ENCODE data around the gene TGM1. TPM values are rescaled to one million over a fixed set of nuclear protein-coding genes. Genes with fewer than 3 reads are reported as not detected.

TGM1 gene
- total RNA-seq, 2 donors from 2014 or later: 0.40 to 3.9 TPM

- DNase-seq: no peak
- no peak overlapping the region for H3K27ac ChIP-seq
- intact Hi-C loops (cut with DNase I): no loop called here
- no peak for TF ChIP-seq CTCF (IDR thresholded peaks at IDR 0.05)
- H3K9ac ChIP-seq (ENCODE audit: low read depth in 2 of 2, low read length in 2 of 2): no peak overlapping the region
- no peaks in the 10 kb centered on the region for H3K27me3 ChIP-seq
- no peaks in the 10 kb centered on the region for H3K36me3 ChIP-seq
- no peaks in the 10 kb centered on the region for H3K4me1 ChIP-seq
- no peak overlapping the region for H3K4me3 ChIP-seq
- no peaks in the 10 kb centered on the region for H3K9me3 ChIP-seq
Measured at GRCh38 chr14:24254630-24255392, 8.2 kb downstream of the TGM1 start.

- DNase-seq: no peak
- H3K9me3 ChIP-seq: no peaks in the 10 kb centered on the region
- TF ChIP-seq CTCF (IDR thresholded peaks at IDR 0.05): no peak
- no peak overlapping the region for H3K4me3 ChIP-seq
- no peaks in the 10 kb centered on the region for H3K36me3 ChIP-seq
- intact Hi-C loops (cut with DNase I): no loop called here
- no peaks in the 10 kb centered on the region for H3K4me1 ChIP-seq
- no peaks in the 10 kb centered on the region for H3K27me3 ChIP-seq
- H3K27ac ChIP-seq: no peak overlapping the region
- no peak overlapping the region for H3K9ac ChIP-seq (ENCODE audit: low read depth in 2 of 2, low read length in 2 of 2)
Measured at GRCh38 chr14:24253936-24254335, 9.0 kb downstream of the TGM1 start.

GRCh38 chr14:24252289-24253124, 10.5 kb downstream of the TGM1 start:
- no peak overlapping the region for H3K4me3 ChIP-seq
- intact Hi-C loops (cut with DNase I): no loop called here

GRCh38 chr14:24251880-24252288, 11.1 kb downstream of the TGM1 start:
- H3K36me3 ChIP-seq: no peaks in the 10 kb centered on the region
- intact Hi-C loops (cut with DNase I): no loop called here
- DNase-seq: no peak
- no peaks in the 10 kb centered on the region for H3K27me3 ChIP-seq
- no peaks in the 10 kb centered on the region for H3K9me3 ChIP-seq
- no peak overlapping the region for H3K27ac ChIP-seq
- no peak overlapping the region for H3K9ac ChIP-seq (ENCODE audit: low read depth in 2 of 2, low read length in 2 of 2)
- no peaks in the 10 kb centered on the region for H3K4me1 ChIP-seq
- TF ChIP-seq CTCF (IDR thresholded peaks at IDR 0.05): no peak
- H3K4me3 ChIP-seq: no peak overlapping the region

More at GRCh38 chr14:24252289-24253124, 10.5 kb downstream of the TGM1 start:
- no peak for DNase-seq
- no peak overlapping the region for H3K9ac ChIP-seq (ENCODE audit: low read depth in 2 of 2, low read length in 2 of 2)
- no peaks in the 10 kb centered on the region for H3K9me3 ChIP-seq
- no peaks in the 10 kb centered on the region for H3K36me3 ChIP-seq
- TF ChIP-seq CTCF (IDR thresholded peaks at IDR 0.05): no peak
- H3K27ac ChIP-seq: no peak overlapping the region
- no peaks in the 10 kb centered on the region for H3K4me1 ChIP-seq
- no peaks in the 10 kb centered on the region for H3K27me3 ChIP-seq

GRCh38 chr14:24250354-24250753, 12.6 kb downstream of the TGM1 start:
- intact Hi-C loops (cut with DNase I): no loop called here
- no peak for DNase-seq
- Histone ChIP-seq H3K27ac (no peak overlapping the region), H3K4me1 (no peaks in the 10 kb centered on the region), H3K36me3 (no peaks in the 10 kb centered on the region), H3K27me3 (no peaks in the 10 kb centered on the region), H3K9ac (ENCODE audit: low read depth in 2 of 2, low read length in 2 of 2) (no peak overlapping the region), H3K9me3 (no peaks in the 10 kb centered on the region), H3K4me3 (no peak overlapping the region)
- TF ChIP-seq CTCF (IDR thresholded peaks at IDR 0.05): no peak
